ENCODE data around the gene LEO1. TPM values are rescaled to one million over a fixed set of nuclear protein-coding genes. Genes with fewer than 3 reads are reported as not detected.
A peak's percentile ranks its signal among the peaks of the same experiment; 100 is the strongest.

LEO1 gene
- total and polyA plus RNA-seq, 2 of the 13 experiments (the other 11 are each of a cell fraction or from before 2014, with no cell fraction given), result 17.0 to 60.3 TPM

DNA sequence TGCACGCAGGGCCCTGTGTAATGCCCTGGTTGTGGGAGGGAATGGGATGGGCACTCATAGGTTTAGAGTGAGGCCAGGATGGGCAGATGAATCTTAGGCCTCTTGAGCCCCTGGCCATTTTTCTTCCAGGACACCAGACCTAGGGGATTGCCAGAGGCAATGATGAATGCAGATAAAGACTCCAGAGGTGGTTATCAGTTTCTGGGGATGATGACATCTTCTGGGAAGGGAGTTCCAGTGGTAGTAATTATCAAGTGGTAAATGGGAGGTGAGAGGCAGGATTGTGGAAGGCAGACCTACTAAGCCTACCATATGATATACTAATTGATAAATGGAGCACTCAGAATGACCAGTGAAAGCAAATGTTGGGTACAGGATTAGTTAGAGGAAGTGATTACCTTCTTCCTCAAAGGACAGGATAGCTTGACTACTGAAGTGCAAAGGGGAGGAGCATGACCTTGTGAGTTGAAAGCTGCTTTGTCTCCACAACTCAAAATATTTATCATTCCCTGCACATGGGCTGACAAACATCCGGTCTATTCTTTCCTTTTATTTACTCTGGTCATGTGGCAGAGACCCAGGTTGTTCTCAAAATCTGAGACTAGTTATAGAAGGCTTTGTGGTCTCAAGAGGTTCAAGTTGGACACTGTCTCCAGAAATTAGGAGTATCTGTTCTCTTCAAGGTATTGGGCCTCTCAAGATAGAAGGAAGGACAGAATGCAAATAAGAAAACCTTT, 37.3 kb upstream of the LEO1 start (continued):
- TF ChIP-seq ZBTB20 (CRISPR knock-in tag; IDR thresholded peaks at IDR 0.05; ENCODE audit: borderline replicate concordance, low read depth), result peak; percentile 39; the same call in 1 of the 2 replicates
- TF ChIP-seq, protein P1, sequence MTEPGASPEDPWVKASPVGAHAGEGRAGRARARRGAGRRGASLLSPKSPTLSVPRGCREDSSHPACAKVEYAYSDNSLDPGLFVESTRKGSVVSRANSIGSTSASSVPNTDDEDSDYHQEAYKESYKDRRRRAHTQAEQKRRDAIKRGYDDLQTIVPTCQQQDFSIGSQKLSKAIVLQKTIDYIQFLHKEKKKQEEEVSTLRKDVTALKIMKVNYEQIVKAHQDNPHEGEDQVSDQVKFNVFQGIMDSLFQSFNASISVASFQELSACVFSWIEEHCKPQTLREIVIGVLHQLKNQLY (CRISPR knock-in tag; IDR thresholded peaks at IDR 0.05), result peak; percentile 94
- TF ChIP-seq NR2F2 (IDR thresholded peaks at IDR 0.05; ENCODE audit: borderline replicate concordance, low read depth), result peak; percentile 51; the same call in 1 of the 2 replicates
- TF ChIP-seq, protein P2, sequence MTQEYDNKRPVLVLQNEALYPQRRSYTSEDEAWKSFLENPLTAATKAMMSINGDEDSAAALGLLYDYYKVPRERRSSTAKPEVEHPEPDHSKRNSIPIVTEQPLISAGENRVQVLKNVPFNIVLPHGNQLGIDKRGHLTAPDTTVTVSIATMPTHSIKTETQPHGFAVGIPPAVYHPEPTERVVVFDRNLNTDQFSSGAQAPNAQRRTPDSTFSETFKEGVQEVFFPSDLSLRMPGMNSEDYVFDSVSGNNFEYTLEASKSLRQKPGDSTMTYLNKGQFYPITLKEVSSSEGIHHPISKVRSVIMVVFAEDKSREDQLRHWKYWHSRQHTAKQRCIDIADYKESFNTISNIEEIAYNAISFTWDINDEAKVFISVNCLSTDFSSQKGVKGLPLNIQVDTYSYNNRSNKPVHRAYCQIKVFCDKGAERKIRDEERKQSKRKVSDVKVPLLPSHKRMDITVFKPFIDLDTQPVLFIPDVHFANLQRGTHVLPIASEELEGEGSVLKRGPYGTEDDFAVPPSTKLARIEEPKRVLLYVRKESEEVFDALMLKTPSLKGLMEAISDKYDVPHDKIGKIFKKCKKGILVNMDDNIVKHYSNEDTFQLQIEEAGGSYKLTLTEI (CRISPR knock-in tag; conservative IDR thresholded peaks at IDR 0.05), result no peak
- TF ChIP-seq MAZ (IDR thresholded peaks at IDR 0.05; ENCODE audit: borderline replicate concordance, low read depth, low read length), result no peak
- TF ChIP-seq MAZ (CRISPR knock-in tag; IDR thresholded peaks at IDR 0.05; ENCODE audit: low read depth), result 0 out of 2 replicates have a peak, but pooled peaks have one; percentile 51
- TF ChIP-seq NFIC (IDR thresholded peaks at IDR 0.05; ENCODE audit: low read length), result peak; percentile 90
- no peak for TF ChIP-seq ZNF230 (CRISPR knock-in tag; IDR thresholded peaks at IDR 0.05)
- TF ChIP-seq ZNF557 (CRISPR knock-in tag; IDR thresholded peaks at IDR 0.05), result peak; percentile 40; the same call in 1 of the 2 replicates
- TF ChIP-seq SIN3A (IDR thresholded peaks at IDR 0.05; ENCODE audit: borderline replicate concordance, low read depth, low read length), result no peak
- TF ChIP-seq WIZ (CRISPR knock-in tag; IDR thresholded peaks at IDR 0.05), result no peak
- no peak for TF ChIP-seq ZNF451 (CRISPR knock-in tag; IDR thresholded peaks at IDR 0.05)
- no peak for TF ChIP-seq ZNF234 (CRISPR knock-in tag; conservative IDR thresholded peaks at IDR 0.05)
- TF ChIP-seq, protein P3, sequence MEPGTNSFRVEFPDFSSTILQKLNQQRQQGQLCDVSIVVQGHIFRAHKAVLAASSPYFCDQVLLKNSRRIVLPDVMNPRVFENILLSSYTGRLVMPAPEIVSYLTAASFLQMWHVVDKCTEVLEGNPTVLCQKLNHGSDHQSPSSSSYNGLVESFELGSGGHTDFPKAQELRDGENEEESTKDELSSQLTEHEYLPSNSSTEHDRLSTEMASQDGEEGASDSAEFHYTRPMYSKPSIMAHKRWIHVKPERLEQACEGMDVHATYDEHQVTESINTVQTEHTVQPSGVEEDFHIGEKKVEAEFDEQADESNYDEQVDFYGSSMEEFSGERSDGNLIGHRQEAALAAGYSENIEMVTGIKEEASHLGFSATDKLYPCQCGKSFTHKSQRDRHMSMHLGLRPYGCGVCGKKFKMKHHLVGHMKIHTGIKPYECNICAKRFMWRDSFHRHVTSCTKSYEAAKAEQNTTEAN (CRISPR knock-in tag; conservative IDR thresholded peaks at IDR 0.05), result peak; percentile 76; the same call in 1 of the 2 replicates
- no peak for TF ChIP-seq KAT2B (IDR thresholded peaks at IDR 0.05; ENCODE audit: borderline replicate concordance, low read depth, low read length)
- TF ChIP-seq ISX (CRISPR knock-in tag; conservative IDR thresholded peaks at IDR 0.05), result no peak
- no peak for TF ChIP-seq ZNF484 (CRISPR knock-in tag; IDR thresholded peaks at IDR 0.05; ENCODE audit: borderline replicate concordance, low read depth)
- TF ChIP-seq ZNF124 (CRISPR knock-in tag; IDR thresholded peaks at IDR 0.05), result no peak; the same call in 1 of the 2 replicates
- TF ChIP-seq, protein P4, sequence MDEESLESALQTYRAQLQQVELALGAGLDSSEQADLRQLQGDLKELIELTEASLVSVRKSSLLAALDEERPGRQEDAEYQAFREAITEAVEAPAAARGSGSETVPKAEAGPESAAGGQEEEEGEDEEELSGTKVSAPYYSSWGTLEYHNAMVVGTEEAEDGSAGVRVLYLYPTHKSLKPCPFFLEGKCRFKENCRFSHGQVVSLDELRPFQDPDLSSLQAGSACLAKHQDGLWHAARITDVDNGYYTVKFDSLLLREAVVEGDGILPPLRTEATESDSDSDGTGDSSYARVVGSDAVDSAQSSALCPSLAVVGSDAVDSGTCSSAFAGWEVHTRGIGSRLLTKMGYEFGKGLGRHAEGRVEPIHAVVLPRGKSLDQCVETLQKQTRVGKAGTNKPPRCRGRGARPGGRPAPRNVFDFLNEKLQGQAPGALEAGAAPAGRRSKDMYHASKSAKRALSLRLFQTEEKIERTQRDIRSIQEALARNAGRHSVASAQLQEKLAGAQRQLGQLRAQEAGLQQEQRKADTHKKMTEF (CRISPR knock-in tag; IDR thresholded peaks at IDR 0.05), result peak; percentile 94
- TF ChIP-seq FOSL2 (CRISPR knock-in tag; IDR thresholded peaks at IDR 0.05), result peak; percentile 71
- TF ChIP-seq BRCA1 (CRISPR knock-in tag; IDR thresholded peaks at IDR 0.05), result no peak
- TF ChIP-seq XRCC5 (optimal IDR thresholded peaks at IDR 0.05; ENCODE audit: low read length), result no peak
- no peak for TF ChIP-seq ZNF724P (CRISPR knock-in tag; IDR thresholded peaks at IDR 0.05; ENCODE audit: borderline replicate concordance)
- no peak for TF ChIP-seq TAF15 (IDR thresholded peaks at IDR 0.05; ENCODE audit: low read depth, low read length, poor library complexity, severe bottlenecking)
- TF ChIP-seq RBFOX2 (IDR thresholded peaks at IDR 0.05; ENCODE audit: low read depth, low read length), result peak; percentile 72
- TF ChIP-seq, protein P5, sequence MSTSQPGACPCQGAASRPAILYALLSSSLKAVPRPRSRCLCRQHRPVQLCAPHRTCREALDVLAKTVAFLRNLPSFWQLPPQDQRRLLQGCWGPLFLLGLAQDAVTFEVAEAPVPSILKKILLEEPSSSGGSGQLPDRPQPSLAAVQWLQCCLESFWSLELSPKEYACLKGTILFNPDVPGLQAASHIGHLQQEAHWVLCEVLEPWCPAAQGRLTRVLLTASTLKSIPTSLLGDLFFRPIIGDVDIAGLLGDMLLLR (CRISPR knock-in tag; IDR thresholded peaks at IDR 0.05), result no peak

Data from HepG2 (cell line).